H1 (cell line): ENCODE results near the gene PSMC4. TPM values are rescaled to one million over a fixed set of nuclear protein-coding genes. Genes with fewer than 3 reads are reported as not detected.

Experiments
- CTCF ChIA-PET: fragments of 300-600 bp; sonication (Branson Sonifier 250); formaldehyde crosslinking; loops from one replicate; lab custom pipeline; 2021; ENCODE audit not compliant: partially characterized antibody; lab: Charles Lee
- POLR2A ChIA-PET: fragments of 300-600 bp; sonication (Branson Sonifier 250); formaldehyde crosslinking; loops from one replicate; lab custom pipeline; 2021; ENCODE audit warnings: inconsistent platforms; ENCODE audit not compliant: partially characterized antibody; lab: Charles Lee
- DNase-seq, 2 experiments: peaks; one replicate each; pipeline versions ENCODE4 v3.0.0 to v3.0.0-alpha.2; 2010 to 2022; ENCODE audit warnings: low spot score in 2 of 2, low read depth in 1 of 2, mixed read lengths in 1 of 2
- FAIRE-seq: peaks from 2 replicates; lab custom pipeline; 2011; peaks lifted over from hg19 to GRCh38; lab: Jason Lieb, UNC
- H2AFZ ChIP-seq: 2 replicates; pipeline ENCODE4 v1.8.1; 2012; ENCODE audit warnings: low read length, inconsistent platforms
- H2AK5ac ChIP-seq: 2 replicates; pipeline ENCODE4 v1.6.1; 2013; ENCODE audit warnings: low read depth, low read length
- H2BK120ac ChIP-seq: replicated peaks from 2 replicates; pipeline ENCODE3; 2013; ENCODE audit warnings: low read depth, low read length, inconsistent platforms
- H2BK12ac ChIP-seq: 2 replicates; pipeline ENCODE4 v1.6.1; 2013; ENCODE audit warnings: low read depth, low read length
- H2BK15ac ChIP-seq: 2 replicates; pipeline ENCODE4 v1.6.1; 2013; ENCODE audit warnings: low read length
- H2BK20ac ChIP-seq: 2 replicates; pipeline ENCODE4 v1.6.1; 2013; ENCODE audit warnings: low read length
- H2BK5ac ChIP-seq: 2 replicates; pipeline ENCODE4 v1.6.1; 2013; ENCODE audit warnings: low read depth, low read length
- H3K14ac ChIP-seq: 2 replicates; pipeline ENCODE4 v1.6.1; 2013; ENCODE audit warnings: inconsistent platforms; ENCODE audit not compliant: insufficient read length
- H3K18ac ChIP-seq: 2 replicates; pipeline ENCODE4 v1.6.1; 2013; ENCODE audit warnings: low read length; ENCODE audit errors: extremely low read depth
- H3K23ac ChIP-seq: 2 replicates; pipeline ENCODE4 v1.6.1; 2013; ENCODE audit warnings: inconsistent platforms; ENCODE audit not compliant: insufficient read length
- H3K23me2 ChIP-seq: 2 replicates; pipeline ENCODE4 v1.6.1; 2013; ENCODE audit warnings: low read depth, low read length
- H3K27ac ChIP-seq: 2 replicates; pipeline ENCODE4 v1.6.1; 2011; ENCODE audit warnings: low read depth, low read length, inconsistent platforms
- H3K27me3 ChIP-seq, 4 experiments: replicated peaks in 1 of 4; 1 replicate in 1 of 4; 2 replicates in 3 of 4; pipeline versions ENCODE4 v1.6.1 to v1.8.1; 2011 to 2013; ENCODE audit warnings: low read length in 3 of 4, mild to moderate bottlenecking in 3 of 4, inconsistent platforms in 2 of 4, mixed read lengths in 2 of 4, moderate library complexity in 1 of 4; ENCODE audit not compliant: control insufficient read depth in 3 of 4, insufficient read depth in 3 of 4; ENCODE audit errors: extremely low read depth in 1 of 4
- H3K36me3 ChIP-seq, 4 experiments: 2 replicates each; pipeline versions ENCODE4 v1.6.1 to v1.8.1; 2011 to 2013; ENCODE audit warnings: mild to moderate bottlenecking in 4 of 4, low read length in 3 of 4, moderate library complexity in 2 of 4, control low read depth in 1 of 4, inconsistent platforms in 1 of 4; ENCODE audit not compliant: insufficient read depth in 4 of 4, control insufficient read depth in 2 of 4
- H3K4ac ChIP-seq: replicated peaks from 2 replicates; pipeline ENCODE3; 2013; ENCODE audit warnings: low read length, low read depth, mixed read lengths, inconsistent platforms; ENCODE audit not compliant: insufficient read length
- H3K4me1 ChIP-seq, 4 experiments: replicated peaks in 1 of 4; 1 replicate in 1 of 4; 2 replicates in 3 of 4; pipeline versions ENCODE4 v1.6.1 to v1.8.1; 2011 to 2013; ENCODE audit warnings: low read length in 3 of 4, inconsistent platforms in 2 of 4, mixed read lengths in 1 of 4; ENCODE audit not compliant: insufficient read depth in 4 of 4, control insufficient read depth in 3 of 4
- H3K4me2 ChIP-seq, 2 experiments: 2 replicates each; pipeline versions ENCODE4 v1.6.1 to v1.8.1; 2011 to 2013; ENCODE audit warnings: low read depth in 2 of 2, low read length in 2 of 2, control low read depth in 1 of 2, inconsistent platforms in 1 of 2, mild to moderate bottlenecking in 1 of 2; ENCODE audit not compliant: insufficient read depth in 1 of 2
- H3K4me3 ChIP-seq, 4 experiments: fragments of 200-600, 300-600 bp in 1 of 4; sonication (generic), shearing (Covaris generic), sonication (Bioruptor Twin) in 1 of 4; 2 replicates each; pipeline versions ENCODE4 v1.5.1 to v1.8.1; 2011 to 2016; ENCODE audit warnings: low read length in 4 of 4, low read depth in 3 of 4, control low read depth in 2 of 4, inconsistent platforms in 2 of 4, mild to moderate bottlenecking in 2 of 4, mixed read lengths in 1 of 4, moderate library complexity in 1 of 4; ENCODE audit not compliant: insufficient read depth in 2 of 4; ENCODE audit errors: extremely low read depth in 1 of 4
- H3K56ac ChIP-seq: replicated peaks from 2 replicates; pipeline ENCODE3; 2013; ENCODE audit warnings: low read depth, mild to moderate bottlenecking, mixed read lengths, low read length, inconsistent platforms; ENCODE audit not compliant: insufficient read length
- H3K79me1 ChIP-seq: 2 replicates; pipeline ENCODE4 v1.6.1; 2013; ENCODE audit warnings: low read depth, low read length, control low read depth
- H3K79me2 ChIP-seq, 2 experiments: 2 replicates each; pipeline versions ENCODE4 v1.6.1 to v1.8.1; 2012 to 2013; ENCODE audit warnings: low read length in 2 of 2, mild to moderate bottlenecking in 2 of 2, inconsistent platforms in 1 of 2; ENCODE audit not compliant: insufficient read depth in 2 of 2, control insufficient read depth in 1 of 2
- H3K9ac ChIP-seq, 4 experiments: replicated peaks in 1 of 4; 1 replicate in 1 of 4; 2 replicates in 3 of 4; pipeline versions ENCODE4 v1.6.1 to v1.8.1; 2011 to 2013; ENCODE audit warnings: low read depth in 3 of 4, low read length in 3 of 4, control low read depth in 2 of 4, mild to moderate bottlenecking in 2 of 4, moderate library complexity in 2 of 4, inconsistent platforms in 1 of 4; ENCODE audit errors: extremely low read depth in 1 of 4
- H3K9me3 ChIP-seq, 2 experiments: 2 replicates each; pipeline versions ENCODE4 v1.6.1 to v1.8.1; 2012 to 2013; ENCODE audit warnings: mild to moderate bottlenecking in 2 of 2, moderate library complexity in 2 of 2, control low read depth in 1 of 2, inconsistent platforms in 1 of 2, low read depth in 1 of 2, low read length in 1 of 2, mixed read lengths in 1 of 2; ENCODE audit not compliant: insufficient read depth in 2 of 2
- H4K20me1 ChIP-seq, 2 experiments: replicated peaks in 1 of 2; 2 replicates each; pipeline versions ENCODE3 to v1.8.1; 2011 to 2013; ENCODE audit warnings: inconsistent platforms in 2 of 2, low read length in 2 of 2, mild to moderate bottlenecking in 1 of 2; ENCODE audit not compliant: insufficient read depth in 2 of 2, control insufficient read depth in 1 of 2
- H4K5ac ChIP-seq: 2 replicates; pipeline ENCODE4 v1.6.1; 2013; ENCODE audit warnings: low read length, low read depth, mixed read lengths, inconsistent platforms; ENCODE audit not compliant: insufficient read length
- H4K8ac ChIP-seq: 2 replicates; pipeline ENCODE4 v1.8.0; 2013; ENCODE audit warnings: mild to moderate bottlenecking, moderate library complexity, low read length, inconsistent platforms; ENCODE audit not compliant: insufficient read depth; ENCODE audit errors: extremely low read depth
- H4K91ac ChIP-seq: replicated peaks from 2 replicates; pipeline ENCODE3; 2013; ENCODE audit warnings: low read length, mixed read lengths, inconsistent platforms; ENCODE audit not compliant: insufficient read length
- ASH2L ChIP-seq: fragments of 200-600, 300-600 bp; sonication (generic); IDR thresholded peaks from one replicate; pipeline ENCODE4 v1.7.1; 2017; ENCODE audit warnings: low read length
- GTF2F1 ChIP-seq: IDR thresholded peaks from 2 replicates; pipeline ENCODE4 v1.6.1; 2012; ENCODE audit warnings: low read depth, low read length, improper control_type of control experiment, borderline replicate concordance
- NRF1 ChIP-seq: IDR thresholded peaks from 2 replicates; pipeline ENCODE4 v1.6.1; 2011; ENCODE audit warnings: mild to moderate bottlenecking, low read depth, low read length, improper control_type of control experiment
- POLR2A ChIP-seq, 2 experiments: IDR thresholded peaks; 1 replicate in 1 of 2; 2 replicates in 1 of 2; pipeline ENCODE4 v1.6.1; 2011; ENCODE audit warnings: low read depth in 2 of 2, low read length in 2 of 2, mild to moderate bottlenecking in 2 of 2; ENCODE audit errors: control extremely low read depth in 1 of 2
- RBBP5 ChIP-seq: IDR thresholded peaks from 2 replicates; pipeline ENCODE4 v1.7.1; 2012; ENCODE audit warnings: low read depth, mild to moderate bottlenecking, inconsistent platforms, low read length, moderate library complexity, borderline replicate concordance
- SIRT6 ChIP-seq: IDR thresholded peaks from one replicate; pipeline ENCODE4 v1.7.1; 2012; ENCODE audit warnings: low read length, inconsistent platforms
- SIX5 ChIP-seq: IDR thresholded peaks from 2 replicates; pipeline ENCODE4 v1.6.1; 2011; ENCODE audit warnings: mild to moderate bottlenecking, low read depth, low read length
- YY1 ChIP-seq: IDR thresholded peaks from 2 replicates; pipeline ENCODE4 v1.6.1; 2011; ENCODE audit warnings: low read depth, mild to moderate bottlenecking, low read length
- WGBS, 2 experiments: shearing (Covaris generic) in 1 of 2; methylation state at CpG; one replicate each; pipeline versions ENCODE4 v1.1.6 to v1.1.7; 2013 to 2015; ENCODE audit warnings: low lambda C conversion rate in 2 of 2, mixed read lengths in 2 of 2, inconsistent platforms in 1 of 2, low coverage in 1 of 2, missing lambda C conversion rate in 1 of 2; ENCODE audit not compliant: insufficient replicate concordance in 2 of 2, insufficient coverage in 1 of 2, insufficient read length in 1 of 2; ENCODE audit errors: extremely low coverage in 1 of 2, missing lambda C conversion rate in 1 of 2; 5-methylcytosine and 5-hydroxymethylcytosine counted together
- polyA plus RNA-seq, 7 experiments: library from polyadenylated mRNA; depleted of rRNA in 3 of 7; stranded (reverse) in 5 of 7; unstranded in 2 of 7; fragments of >200 nt in 5 of 7; fragments of 200-250 nt in 2 of 7; gene quantifications; 1 replicate in 5 of 7; 2 replicates in 1 of 7; 4 replicates in 1 of 7; pipeline versions ENCODE4 v1.2.1 to v1.2.3, GENCODE V29; 2011 to 2013; ENCODE audit warnings: missing spikeins in 2 of 7, mixed read lengths in 2 of 7
- total RNA-seq: library from RNA; stranded (reverse); fragmentation: NEBNext Ultra II Directional; extraction: Animal tissue kit (Norgen Biotek cat#: 25700); gene quantifications from 2 replicates; pipeline ENCODE4 v1.2.1, GENCODE V29; 2021
- TF ChIP-seq, protein P1 (sequence below): IDR thresholded peaks from 2 replicates; pipeline ENCODE4 v1.6.1; 2012; ENCODE audit warnings: inconsistent platforms
- TF ChIP-seq, protein P2 (sequence below): IDR thresholded peaks from 2 replicates; pipeline ENCODE4 v1.6.1; 2011; ENCODE audit warnings: low read length, improper control_type of control experiment

The PSMC4 gene
- total and polyA plus RNA-seq, 2 of the 8 experiments (the other 6 are each of a cell fraction or from before 2014, with no cell fraction given), result 116 to 126 TPM

DNA sequence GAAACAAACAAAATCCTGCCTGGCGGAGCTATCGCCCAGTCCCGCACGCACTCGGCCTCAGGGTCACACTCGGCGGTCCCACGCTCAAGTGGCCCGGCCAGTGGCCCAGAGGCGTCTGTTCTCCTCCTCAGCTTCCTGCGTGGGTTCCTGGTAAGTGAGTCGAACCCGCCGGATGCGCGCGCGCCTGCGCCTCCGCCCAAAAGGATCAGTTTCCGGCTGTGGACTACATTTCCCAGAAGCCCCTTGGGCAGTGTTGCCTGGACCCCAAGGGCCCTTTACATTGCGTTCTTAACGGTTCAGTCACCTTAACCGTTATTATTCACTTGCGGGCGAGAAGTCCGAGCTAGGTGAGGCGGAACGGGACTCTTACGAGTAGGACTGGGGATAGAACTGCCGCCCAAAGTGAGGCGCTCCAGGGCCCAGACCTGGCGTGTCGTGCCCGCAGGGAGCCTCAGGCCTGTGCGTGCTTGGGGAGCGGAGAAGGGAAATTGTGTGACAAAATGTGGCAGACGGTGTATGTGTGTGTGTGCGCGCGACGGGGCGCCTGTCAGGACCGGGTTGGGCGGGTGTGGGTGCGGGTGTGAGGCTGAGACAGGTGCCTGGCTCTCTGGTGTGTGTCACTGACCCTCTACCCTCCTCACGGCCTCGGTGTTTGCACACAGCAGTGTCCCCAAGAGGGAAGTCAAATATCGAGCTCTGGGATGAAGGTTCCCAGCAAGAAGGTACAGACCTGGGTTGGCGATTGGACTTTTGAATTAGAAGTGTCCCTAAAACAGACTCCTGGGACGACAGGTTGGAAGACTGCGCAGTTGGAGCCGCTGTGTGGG, 26.1 kb downstream of the PSMC4 start, which contains the start of gene ZNF546:
TSS of gene ZNF546 (plus strand) at position 250 of the 827 bp plus-strand sequence. CDS start 1,267 bp downstream, outside the sequence.
- Histone ChIP-seq H3K4me2 (peak within 1 kb of the TSS; percentile 84 to 97), H3K27ac (no peak within 1 kb of the TSS), H2AFZ (peak within 1 kb of the TSS; percentile 97), H3K4ac (peak within 1 kb of the TSS; percentile 60), H2BK120ac (no peak within 1 kb of the TSS), H3K4me1 (peaks cover 0 to 3% (median 1%) of the 10 kb centered on the region in 4 experiments; a peak in 3 of 7 replicates), H2AK5ac (no peak within 1 kb of the TSS), H3K23ac (no peak within 1 kb of the TSS), H3K36me3 (no peaks in the 10 kb centered on the region), H3K18ac (peak within 1 kb of the TSS; percentile 71), H2BK15ac (peak within 1 kb of the TSS; percentile 72; the same call in 1 of the 2 replicates), H3K14ac (no peak within 1 kb of the TSS), H3K79me2 (peaks cover 5 to 12% of the 10 kb centered on the region in 2 experiments; a peak in 3 of 4 replicates), H3K56ac (no peak within 1 kb of the TSS), H3K9me3 (peaks cover 9 to 15% of the 10 kb centered on the region in 2 experiments; a peak in 2 of 4 replicates), H4K5ac (peak within 1 kb of the TSS; percentile 77), H3K9ac (peak within 1 kb of the TSS in 3 of 4 experiments; percentile 56 to 81 (median 61); a peak in 5 of 7 replicates), H3K23me2 (peaks cover 9% of the 10 kb centered on the region), H4K91ac (peak within 1 kb of the TSS; percentile 76), H2BK12ac (peak within 1 kb of the TSS; percentile 68; the same call in 1 of the 2 replicates), H3K79me1 (peaks cover 3% of the 10 kb centered on the region; the same call in 1 of the 2 replicates), H4K20me1 (no peaks in the 10 kb centered on the region), H3K4me3 (peak within 1 kb of the TSS; percentile 78 to 97 (median 96)), H2BK20ac (no peak within 1 kb of the TSS), H2BK5ac (peak within 1 kb of the TSS; percentile 78; the same call in 1 of the 2 replicates), H3K27me3 (no peaks in the 10 kb centered on the region), H4K8ac (peak within 1 kb of the TSS; percentile 92)
- no peak for FAIRE-seq
- CTCF ChIA-PET, result interaction anchor here (1.2 kb wide), 1 partner anchor 189 kb away, joined by 3 read pairs; no protein-coding TSS in a partner anchor
- POLR2A ChIA-PET, result interaction anchor here (1.0 to 1.6 kb wide), 3 partner anchors 11 to 27 kb away, joined by 3 to 4 read pairs (median 3); partner anchors contain the start of gene PSMC4
- peak; percentile 36 to 82 for DNase-seq
- WGBS, 2 experiments, result 11% methylated on average over 48 of the region's 53 CpGs; no CpG with 5 or more reads in 1 of the 2 experiments
- TF ChIP-seq GTF2F1 (no peak), RBBP5 (no peak), SIX5 (peak; percentile 65), SIRT6 (no peak), ASH2L (peak; percentile 55), POLR2A (IDR thresholded peaks at IDR 0.05; ENCODE audit: control extremely low read depth in 1 of 2, low read depth in 2 of 2, low read length in 2 of 2) (no peak), NRF1 (peak; percentile 45; the same call in 1 of the 2 replicates), YY1 (no peak)
- TF ChIP-seq, protein P1, sequence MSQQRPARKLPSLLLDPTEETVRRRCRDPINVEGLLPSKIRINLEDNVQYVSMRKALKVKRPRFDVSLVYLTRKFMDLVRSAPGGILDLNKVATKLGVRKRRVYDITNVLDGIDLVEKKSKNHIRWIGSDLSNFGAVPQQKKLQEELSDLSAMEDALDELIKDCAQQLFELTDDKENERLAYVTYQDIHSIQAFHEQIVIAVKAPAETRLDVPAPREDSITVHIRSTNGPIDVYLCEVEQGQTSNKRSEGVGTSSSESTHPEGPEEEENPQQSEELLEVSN, result no peak
- TF ChIP-seq, protein P2, sequence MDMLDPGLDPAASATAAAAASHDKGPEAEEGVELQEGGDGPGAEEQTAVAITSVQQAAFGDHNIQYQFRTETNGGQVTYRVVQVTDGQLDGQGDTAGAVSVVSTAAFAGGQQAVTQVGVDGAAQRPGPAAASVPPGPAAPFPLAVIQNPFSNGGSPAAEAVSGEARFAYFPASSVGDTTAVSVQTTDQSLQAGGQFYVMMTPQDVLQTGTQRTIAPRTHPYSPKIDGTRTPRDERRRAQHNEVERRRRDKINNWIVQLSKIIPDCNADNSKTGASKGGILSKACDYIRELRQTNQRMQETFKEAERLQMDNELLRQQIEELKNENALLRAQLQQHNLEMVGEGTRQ, result no peak
